Mesenchymal stem cell (in vitro differentiated cells and primary cell): Measurements from ENCODE around the gene SKOR2.

Experiments
- DNase-seq: peaks from one replicate; pipeline ENCODE4 v3.0.0-alpha.2; 2013
- H2AFZ ChIP-seq: one replicate; pipeline ENCODE4 v1.6.1; 2013; ENCODE audit warnings: low read depth, mild to moderate bottlenecking, control low read depth, inconsistent platforms, low read length, moderate library complexity
- H2AK5ac ChIP-seq: 2 replicates; pipeline ENCODE4 v1.6.1; 2013; ENCODE audit warnings: low read length, moderate library complexity, mild to moderate bottlenecking, inconsistent platforms; ENCODE audit not compliant: severe bottlenecking
- H2BK120ac ChIP-seq: one replicate; pipeline ENCODE4 v1.6.1; 2013; ENCODE audit warnings: low read depth, mild to moderate bottlenecking, inconsistent platforms, low read length, moderate library complexity
- H2BK12ac ChIP-seq, 2 experiments: one replicate each; pipeline ENCODE4 v1.6.1; 2013; ENCODE audit warnings: inconsistent platforms in 2 of 2, low read length in 2 of 2, mild to moderate bottlenecking in 2 of 2, moderate library complexity in 2 of 2, control low read depth in 1 of 2
- H2BK15ac ChIP-seq: one replicate; pipeline ENCODE4 v1.6.1; 2013; ENCODE audit warnings: mild to moderate bottlenecking, low read depth, inconsistent platforms; ENCODE audit not compliant: poor library complexity, severe bottlenecking
- H2BK5ac ChIP-seq: 2 replicates; pipeline ENCODE4 v1.6.1; 2013; ENCODE audit warnings: low read depth, mild to moderate bottlenecking, low read length, control low read depth, inconsistent platforms; ENCODE audit not compliant: poor library complexity, severe bottlenecking
- H3K14ac ChIP-seq, 2 experiments: one replicate each; pipeline ENCODE4 v1.6.1; 2013; ENCODE audit warnings: inconsistent platforms in 2 of 2, low read length in 2 of 2, control low read depth in 1 of 2, mild to moderate bottlenecking in 1 of 2, moderate library complexity in 1 of 2
- H3K18ac ChIP-seq, 2 experiments: one replicate each; pipeline ENCODE4 v1.6.1; 2013; ENCODE audit warnings: inconsistent platforms in 2 of 2, low read length in 2 of 2, control low read depth in 1 of 2, low read depth in 1 of 2, mild to moderate bottlenecking in 1 of 2
- H3K23ac ChIP-seq, 2 experiments: one replicate each; pipeline ENCODE4 v1.6.1; 2013; ENCODE audit warnings: inconsistent platforms in 2 of 2, low read length in 2 of 2, mild to moderate bottlenecking in 2 of 2, moderate library complexity in 2 of 2, control low read depth in 1 of 2
- H3K27ac ChIP-seq: 2 replicates; pipeline ENCODE4 v1.5.1; 2013; ENCODE audit warnings: mild to moderate bottlenecking, moderate library complexity, low read length, control low read depth, inconsistent platforms; ENCODE audit not compliant: poor library complexity, severe bottlenecking
- H3K27me3 ChIP-seq, 2 experiments: 2 replicates each; pipeline versions ENCODE4 v1.6.1 to v1.7.0; 2013; ENCODE audit warnings: low read length in 2 of 2, mild to moderate bottlenecking in 2 of 2, moderate library complexity in 2 of 2, control low read depth in 1 of 2, inconsistent platforms in 1 of 2; ENCODE audit not compliant: control insufficient read depth in 1 of 2, insufficient read depth in 1 of 2
- H3K36me3 ChIP-seq, 2 experiments: 2 replicates each; pipeline versions ENCODE4 v1.6.1 to v1.7.0; 2013; ENCODE audit warnings: low read length in 2 of 2, control low read depth in 1 of 2, inconsistent platforms in 1 of 2, low read depth in 1 of 2, mild to moderate bottlenecking in 1 of 2; ENCODE audit not compliant: insufficient read depth in 2 of 2, control insufficient read depth in 1 of 2
- H3K4ac ChIP-seq, 2 experiments: one replicate each; pipeline ENCODE4 v1.6.1; 2013; ENCODE audit warnings: inconsistent platforms in 2 of 2, low read length in 2 of 2, mild to moderate bottlenecking in 2 of 2, moderate library complexity in 2 of 2, control low read depth in 1 of 2, low read depth in 1 of 2
- H3K4me1 ChIP-seq: 2 replicates; pipeline ENCODE4 v1.6.1; 2013; ENCODE audit warnings: low read depth, low read length, control low read depth; ENCODE audit not compliant: control insufficient read depth, insufficient read depth
- H3K4me2 ChIP-seq: 2 replicates; pipeline ENCODE4 v1.6.1; 2013; ENCODE audit warnings: low read length, mild to moderate bottlenecking, inconsistent platforms; ENCODE audit not compliant: poor library complexity, severe bottlenecking
- H3K4me3 ChIP-seq, 2 experiments: 2 replicates each; pipeline versions ENCODE4 v1.5.1 to v1.7.0; 2013; ENCODE audit warnings: low read length in 2 of 2, mild to moderate bottlenecking in 2 of 2, control low read depth in 1 of 2, low read depth in 1 of 2; ENCODE audit not compliant: insufficient read depth in 1 of 2
- H3K79me1 ChIP-seq: replicated peaks from 2 replicates; pipeline ENCODE4 v1.6.1; 2013; ENCODE audit warnings: mild to moderate bottlenecking, control low read depth, low read length, inconsistent platforms; ENCODE audit not compliant: poor library complexity, severe bottlenecking
- H3K9ac ChIP-seq: 2 replicates; pipeline ENCODE4 v1.7.0; 2013; ENCODE audit warnings: mild to moderate bottlenecking, low read length, moderate library complexity
- H3K9me3 ChIP-seq: 2 replicates; pipeline ENCODE4 v1.7.0; 2013; ENCODE audit warnings: mild to moderate bottlenecking, low read length; ENCODE audit not compliant: control insufficient read depth
- H4K8ac ChIP-seq: one replicate; pipeline ENCODE4 v1.6.1; 2013; ENCODE audit warnings: inconsistent platforms, mild to moderate bottlenecking, low read length, moderate library complexity
- H4K91ac ChIP-seq: one replicate; pipeline ENCODE4 v1.6.1; 2013; ENCODE audit warnings: mild to moderate bottlenecking, low read length, inconsistent platforms
- WGBS: methylation state at CpG from one replicate; pipeline ENCODE4 v1.1.7; 2013; ENCODE audit warnings: mixed read lengths; 5-methylcytosine and 5-hydroxymethylcytosine counted together

The SKOR2 gene

GRCh38 chr18:47247036-47247415 lies 4.4 kb downstream of the SKOR2 start:
- Histone ChIP-seq H4K91ac (no peak overlapping the region), H3K23ac (no peak overlapping the region), H2BK12ac (no peak overlapping the region), H3K4me3 (no peak overlapping the region), H2AK5ac (no peak overlapping the region), H3K18ac (no peak overlapping the region), H4K8ac (no peak overlapping the region), H2BK5ac (no peak overlapping the region), H3K4me2 (no peak overlapping the region), H3K27me3 (peaks cover 63 to 86% of the 10 kb centered on the region in 2 experiments), H3K14ac (no peak overlapping the region), H3K4ac (no peak overlapping the region), H3K4me1 (peaks cover 13% of the 10 kb centered on the region), H3K9ac (no peak overlapping the region), H2BK120ac (no peak overlapping the region), H3K9me3 (peaks cover 18% of the 10 kb centered on the region), H3K27ac (no peak overlapping the region), H2AFZ (no peak overlapping the region), H3K36me3 (no peaks in the 10 kb centered on the region), H2BK15ac (no peak overlapping the region), H3K79me1 (no peaks in the 10 kb centered on the region)
- DNase-seq, result no peak
- 0% methylated on average over 12 of the region's 47 CpGs for WGBS

DNA sequence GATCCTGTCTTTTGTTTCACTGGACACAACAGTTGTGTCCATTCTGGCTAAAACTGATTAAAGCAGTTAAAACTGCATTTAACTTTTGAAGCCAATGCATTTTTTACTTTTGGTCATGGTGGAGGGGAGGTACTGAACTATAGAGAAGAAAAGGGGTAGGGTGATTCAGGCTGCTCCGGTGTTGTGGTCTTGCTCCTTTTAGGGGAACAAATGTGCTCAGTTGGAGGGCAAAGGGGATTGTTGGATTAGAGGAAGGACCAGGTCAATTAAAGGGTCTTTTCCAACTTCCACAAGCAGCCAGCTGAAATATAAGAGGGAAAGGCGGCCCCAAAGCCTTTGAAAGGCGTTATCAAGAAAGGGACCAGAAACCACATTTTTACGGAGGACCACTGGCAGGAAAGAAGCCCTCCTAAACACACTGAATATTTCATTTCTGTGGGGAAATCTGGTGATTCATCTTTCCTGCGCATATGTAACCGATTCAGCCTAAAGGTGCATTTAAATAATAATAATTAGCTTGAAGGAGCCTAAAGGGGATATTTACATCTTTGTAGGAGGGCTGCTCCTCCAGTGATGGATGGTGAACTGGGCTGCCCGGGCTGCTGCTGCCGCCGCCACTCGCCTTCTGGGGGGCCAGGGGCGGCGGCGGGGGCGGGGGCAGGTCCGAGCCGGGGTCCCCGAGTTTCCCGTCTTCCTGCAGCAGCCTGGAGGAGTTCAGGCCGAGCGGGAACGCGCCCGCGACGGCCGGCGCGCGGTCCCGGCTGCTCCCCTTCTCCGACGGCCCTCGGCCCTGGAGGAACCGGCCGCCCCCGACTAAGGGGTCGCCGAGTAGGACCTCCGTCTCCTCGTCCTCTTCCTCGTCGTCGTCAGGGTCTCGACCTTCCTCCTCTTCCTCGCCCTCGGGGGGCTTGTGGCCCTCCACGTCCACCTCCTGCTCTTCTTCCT lies 5.2 kb downstream of the SKOR2 start:
- WGBS, result 7% methylated on average over 33 of the region's 47 CpGs
- Histone ChIP-seq H3K4me1 (peaks cover 9% of the 10 kb centered on the region), H3K23ac (no peak overlapping the region)

DNA sequence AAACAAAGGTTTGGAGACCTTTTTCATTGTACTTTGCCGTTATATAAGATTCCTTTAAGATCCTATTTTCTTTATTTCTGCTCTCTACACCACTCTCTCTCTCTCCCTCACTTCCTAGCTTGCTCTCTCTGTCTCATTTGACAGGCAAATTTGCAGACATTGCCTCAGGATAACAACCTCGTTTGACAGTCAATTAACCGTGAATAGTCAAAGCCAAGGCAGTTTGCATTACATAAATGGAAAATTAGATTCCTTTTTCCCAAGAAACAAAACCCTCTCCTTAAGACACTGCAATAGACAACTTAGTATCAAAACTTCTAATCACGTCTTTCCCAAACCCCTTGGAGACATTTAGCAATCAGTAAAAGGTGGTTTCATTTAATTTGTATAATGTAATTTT lies 7.4 kb downstream of the SKOR2 start:
- H2BK5ac ChIP-seq, result no peak overlapping the region
- DNase-seq, result no peak
- no peak overlapping the region for H4K91ac ChIP-seq
- no peak overlapping the region for H3K9ac ChIP-seq
- H3K4ac ChIP-seq, result no peak overlapping the region
- no peak overlapping the region for H4K8ac ChIP-seq
- no peak overlapping the region for H2AK5ac ChIP-seq
- no peak overlapping the region for H3K27ac ChIP-seq
- WGBS, result 22% methylated on average over 3 of the region's 4 CpGs
- H3K14ac ChIP-seq, result no peak overlapping the region
- H2BK12ac ChIP-seq, result no peak overlapping the region
- H3K18ac ChIP-seq, result no peak overlapping the region
- H3K36me3 ChIP-seq, result no peaks in the 10 kb centered on the region
- no peak overlapping the region for H3K4me3 ChIP-seq
- H2AFZ ChIP-seq, result no peak overlapping the region
- H3K9me3 ChIP-seq, result peaks cover 18% of the 10 kb centered on the region
- H3K27me3 ChIP-seq, result peaks cover 37 to 77% of the 10 kb centered on the region in 2 experiments
- H3K4me1 ChIP-seq, result peaks cover 9% of the 10 kb centered on the region
- H2BK120ac ChIP-seq, result no peak overlapping the region
- H3K23ac ChIP-seq, result no peak overlapping the region
- H2BK15ac ChIP-seq, result no peak overlapping the region
- H3K79me1 ChIP-seq, result no peaks in the 10 kb centered on the region
- no peak overlapping the region for H3K4me2 ChIP-seq

More for the DNA sequence above, 5.2 kb downstream of the SKOR2 start:
- no peak overlapping the region for H3K9ac ChIP-seq
- no peak overlapping the region for H3K18ac ChIP-seq
- no peak for DNase-seq
- no peak overlapping the region for H3K27ac ChIP-seq
- H3K4me3 ChIP-seq, result no peak overlapping the region
- no peak overlapping the region for H2BK15ac ChIP-seq
- H3K4me2 ChIP-seq, result no peak overlapping the region
- H3K79me1 ChIP-seq, result no peaks in the 10 kb centered on the region
- no peak overlapping the region for H2BK5ac ChIP-seq
- H4K91ac ChIP-seq, result no peak overlapping the region
- no peak overlapping the region for H3K4ac ChIP-seq
- peaks cover 57 to 84% of the 10 kb centered on the region in 2 experiments for H3K27me3 ChIP-seq
- H2AFZ ChIP-seq, result no peak overlapping the region
- no peak overlapping the region for H3K14ac ChIP-seq
- peaks cover 18% of the 10 kb centered on the region for H3K9me3 ChIP-seq
- H4K8ac ChIP-seq, result no peak overlapping the region
- H2BK120ac ChIP-seq, result no peak overlapping the region
- H2BK12ac ChIP-seq, result no peak overlapping the region
- no peak overlapping the region for H2AK5ac ChIP-seq
- no peaks in the 10 kb centered on the region for H3K36me3 ChIP-seq

DNA sequence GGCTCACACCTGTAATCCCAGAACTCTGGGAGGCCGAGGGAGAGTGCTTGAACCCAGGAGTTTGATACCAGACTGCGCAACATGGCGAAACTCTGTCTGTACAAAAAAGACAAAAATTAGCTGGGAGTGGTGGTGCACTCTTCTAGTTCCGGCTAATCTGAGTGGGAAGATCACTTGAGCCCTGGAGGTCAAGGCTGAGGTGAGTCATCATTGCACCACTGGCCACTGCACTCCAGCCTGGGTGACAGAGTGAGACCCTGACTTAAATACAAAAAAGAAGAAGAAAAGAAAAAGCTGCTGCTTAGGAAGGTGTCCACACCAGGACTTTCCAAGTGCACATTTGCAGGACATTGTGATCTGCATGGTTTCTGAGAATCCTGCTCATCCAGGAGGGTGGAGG lies 16.4 kb downstream of the SKOR2 start:
- Histone ChIP-seq H3K4me1 (no peaks in the 10 kb centered on the region), H3K18ac (no peak overlapping the region), H2BK120ac (no peak overlapping the region), H3K27me3 (peaks cover 9 to 74% of the 10 kb centered on the region in 2 experiments), H3K4ac (no peak overlapping the region), H2AK5ac (no peak overlapping the region), H3K4me2 (no peak overlapping the region), H3K14ac (no peak overlapping the region), H3K36me3 (no peaks in the 10 kb centered on the region), H2BK12ac (no peak overlapping the region), H2BK5ac (no peak overlapping the region), H3K4me3 (no peak overlapping the region), H4K91ac (no peak overlapping the region), H2AFZ (no peak overlapping the region), H3K9me3 (no peaks in the 10 kb centered on the region), H3K79me1 (no peaks in the 10 kb centered on the region), H2BK15ac (no peak overlapping the region), H3K27ac (no peak overlapping the region), H3K9ac (no peak overlapping the region), H3K23ac (no peak overlapping the region), H4K8ac (no peak overlapping the region)
- DNase-seq, result no peak
- 78% methylated on average over 4 of the region's 4 CpGs for WGBS
